HG03097 (cell line): ENCODE results near the gene CNTNAP5.

Experiments
- ATAC-seq: cut with Tn5 transposase; IDR thresholded peaks from one replicate; pipeline ENCODE4 v1.9.1; 2021; ENCODE audit not compliant: unreplicated experiment, low FRiP score

CNTNAP5 gene

GRCh38 chr2:124053796-124054195 is 28.7 kb downstream of the CNTNAP5 start:
- ATAC-seq = no peak

- ATAC-seq = no peak
Measured at GRCh38 chr2:124063596-124063995, 38.5 kb downstream of the CNTNAP5 start.

- ATAC-seq = no peak
Measured at GRCh38 chr2:124065636-124066035, 40.5 kb downstream of the CNTNAP5 start.

GRCh38 chr2:124066776-124067175 is 41.7 kb downstream of the CNTNAP5 start:
- ATAC-seq = no peak

- no peak for ATAC-seq
Measured at GRCh38 chr2:124079045-124079444, 54.0 kb downstream of the CNTNAP5 start.

- no peak for ATAC-seq
Measured at GRCh38 chr2:124080281-124081153, 55.4 kb downstream of the CNTNAP5 start.

- no peak for ATAC-seq
Measured at GRCh38 chr2:124081154-124081716, 56.1 kb downstream of the CNTNAP5 start.

- ATAC-seq = no peak
Measured at GRCh38 chr2:124088616-124089015, 63.5 kb downstream of the CNTNAP5 start.

GRCh38 chr2:124091721-124092120 is 66.6 kb downstream of the CNTNAP5 start:
- no peak for ATAC-seq

- ATAC-seq = no peak
Measured at GRCh38 chr2:124092651-124093050, 67.6 kb downstream of the CNTNAP5 start.

GRCh38 chr2:124104914-124105313 is 79.8 kb downstream of the CNTNAP5 start:
- ATAC-seq = no peak

- no peak for ATAC-seq
Measured at GRCh38 chr2:124112206-124112605, 87.1 kb downstream of the CNTNAP5 start.

- no peak for ATAC-seq
Measured at GRCh38 chr2:124112966-124113365, 87.9 kb downstream of the CNTNAP5 start.

- no peak for ATAC-seq
Measured at GRCh38 chr2:124120246-124120645, 95.2 kb downstream of the CNTNAP5 start.

- ATAC-seq = no peak
Measured at GRCh38 chr2:124121106-124121505, 96.0 kb downstream of the CNTNAP5 start.

GRCh38 chr2:124121760-124122275 is 96.7 kb downstream of the CNTNAP5 start:
- no peak for ATAC-seq

GRCh38 chr2:124122340-124122739 is 97.3 kb downstream of the CNTNAP5 start:
- ATAC-seq = no peak

- ATAC-seq = no peak
Measured at GRCh38 chr2:124131276-124131675, 106.2 kb downstream of the CNTNAP5 start.

GRCh38 chr2:124136110-124136509 is 111.0 kb downstream of the CNTNAP5 start:
- ATAC-seq = no peak

- no peak for ATAC-seq
Measured at GRCh38 chr2:124138076-124138475, 113.0 kb downstream of the CNTNAP5 start.

GRCh38 chr2:124145982-124146381 is 120.9 kb downstream of the CNTNAP5 start:
- no peak for ATAC-seq

GRCh38 chr2:124147552-124147951 is 122.5 kb downstream of the CNTNAP5 start:
- ATAC-seq = no peak
